DND-41 (cell line): Measurements from ENCODE around the gene MEF2C.
"Not testable (repeated sequence)": the region's sequence is repeated elsewhere in the genome, so short reads cannot be mapped to it uniquely, and the experiment has no call there.

Source experiments
- ATAC-seq: fragments of 200-7000 bp; cut with Tn5 transposase; 3 replicates; pipeline ENCODE4 v1.9.1; 2021; ENCODE audit warnings: low read depth; ENCODE audit not compliant: insufficient read depth
- DNase-seq: peaks from one replicate; pipeline ENCODE4 v3.0.0-alpha.2; 2020
- H2AFZ ChIP-seq: 2 replicates; pipeline ENCODE4 v1.6.0; 2012; ENCODE audit warnings: low read depth, low read length
- H3K27ac ChIP-seq: 2 replicates; pipeline ENCODE4 v1.5.1; 2012; ENCODE audit warnings: low read length, inconsistent platforms
- H3K27me3 ChIP-seq: fragments of 200-600 bp; sonication (generic); 2 replicates; pipeline ENCODE4 v1.6.0; 2012; ENCODE audit warnings: low read length, mild to moderate bottlenecking, inconsistent platforms; ENCODE audit not compliant: insufficient read depth, poor library complexity
- H3K36me3 ChIP-seq: 2 replicates; pipeline ENCODE4 v1.5.1; 2012; ENCODE audit warnings: low read length, inconsistent platforms; ENCODE audit not compliant: insufficient read depth
- H3K4me1 ChIP-seq: 2 replicates; pipeline ENCODE4 v1.5.1; 2012; ENCODE audit warnings: mild to moderate bottlenecking, low read length; ENCODE audit not compliant: insufficient read depth
- H3K4me2 ChIP-seq: 2 replicates; pipeline ENCODE4 v1.6.0; 2012; ENCODE audit warnings: mild to moderate bottlenecking, moderate library complexity, low read length, inconsistent platforms; ENCODE audit not compliant: insufficient read depth
- H3K4me3 ChIP-seq, 2 experiments: fragments of 200-600 bp in 1 of 2; shearing (Covaris generic) in 1 of 2; 2 replicates each; pipeline ENCODE4 v1.5.1; 2012 to 2016; ENCODE audit warnings: inconsistent platforms in 2 of 2, low read length in 2 of 2, mild to moderate bottlenecking in 2 of 2, low read depth in 1 of 2, moderate library complexity in 1 of 2
- H3K79me2 ChIP-seq: 2 replicates; pipeline ENCODE4 v1.6.0; 2012; ENCODE audit warnings: low read length, inconsistent platforms; ENCODE audit not compliant: insufficient read depth
- H3K9ac ChIP-seq: 2 replicates; pipeline ENCODE4 v1.6.0; 2012; ENCODE audit warnings: low read depth, mild to moderate bottlenecking, inconsistent platforms, low read length, moderate library complexity
- H3K9me3 ChIP-seq: 2 replicates; pipeline ENCODE4 v1.5.1; 2012; ENCODE audit warnings: low read length, moderate library complexity, mild to moderate bottlenecking, inconsistent platforms; ENCODE audit not compliant: insufficient read depth, severe bottlenecking
- H4K20me1 ChIP-seq: 2 replicates; pipeline ENCODE4 v1.6.0; 2012; ENCODE audit warnings: low read length; ENCODE audit not compliant: insufficient read depth
- EZH2 ChIP-seq: IDR thresholded peaks from 3 replicates; pipeline ENCODE4 v1.6.1; 2012; ENCODE audit warnings: borderline replicate concordance, low read depth, mild to moderate bottlenecking, moderate library complexity, low read length, inconsistent platforms; ENCODE audit not compliant: severe bottlenecking
- TF ChIP-seq, protein P1 (sequence below): IDR thresholded peaks from 2 replicates; pipeline ENCODE4 v1.5.1; 2012; ENCODE audit warnings: borderline replicate concordance, low read length, moderate library complexity, mild to moderate bottlenecking; ENCODE audit not compliant: poor library complexity, severe bottlenecking; ENCODE audit errors: extremely low read depth

Gene MEF2C

DNA sequence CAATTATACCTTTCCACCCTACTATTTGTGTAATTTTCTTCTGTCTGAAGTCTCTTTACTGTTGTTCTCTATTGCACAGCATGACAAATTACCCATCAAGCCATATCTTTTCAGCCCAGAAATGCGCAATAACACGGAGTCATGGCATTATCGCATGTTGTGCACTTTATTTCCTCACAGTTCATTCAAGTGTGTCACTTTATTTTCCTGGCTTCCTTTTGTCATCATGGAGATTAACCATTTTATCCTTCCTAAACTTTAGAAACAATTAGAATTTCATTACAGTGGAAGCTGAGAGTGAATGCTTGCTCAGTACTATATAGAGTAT is 41.3 kb upstream of the MEF2C start:
- H3K4me1 ChIP-seq: no peaks in the 10 kb centered on the region
- no peaks in the 10 kb centered on the region for H3K9me3 ChIP-seq
- no peak overlapping the region for H3K4me2 ChIP-seq
- H2AFZ ChIP-seq: no peak overlapping the region
- no peak overlapping the region for H3K9ac ChIP-seq
- H3K36me3 ChIP-seq: no peaks in the 10 kb centered on the region
- H3K27me3 ChIP-seq: no peaks in the 10 kb centered on the region
- H3K27ac ChIP-seq: no peak overlapping the region
- no peaks in the 10 kb centered on the region for H3K79me2 ChIP-seq
- no peak overlapping the region for H3K4me3 ChIP-seq
- DNase-seq (no peak), ATAC-seq (no peak)
- TF ChIP-seq, protein P1, sequence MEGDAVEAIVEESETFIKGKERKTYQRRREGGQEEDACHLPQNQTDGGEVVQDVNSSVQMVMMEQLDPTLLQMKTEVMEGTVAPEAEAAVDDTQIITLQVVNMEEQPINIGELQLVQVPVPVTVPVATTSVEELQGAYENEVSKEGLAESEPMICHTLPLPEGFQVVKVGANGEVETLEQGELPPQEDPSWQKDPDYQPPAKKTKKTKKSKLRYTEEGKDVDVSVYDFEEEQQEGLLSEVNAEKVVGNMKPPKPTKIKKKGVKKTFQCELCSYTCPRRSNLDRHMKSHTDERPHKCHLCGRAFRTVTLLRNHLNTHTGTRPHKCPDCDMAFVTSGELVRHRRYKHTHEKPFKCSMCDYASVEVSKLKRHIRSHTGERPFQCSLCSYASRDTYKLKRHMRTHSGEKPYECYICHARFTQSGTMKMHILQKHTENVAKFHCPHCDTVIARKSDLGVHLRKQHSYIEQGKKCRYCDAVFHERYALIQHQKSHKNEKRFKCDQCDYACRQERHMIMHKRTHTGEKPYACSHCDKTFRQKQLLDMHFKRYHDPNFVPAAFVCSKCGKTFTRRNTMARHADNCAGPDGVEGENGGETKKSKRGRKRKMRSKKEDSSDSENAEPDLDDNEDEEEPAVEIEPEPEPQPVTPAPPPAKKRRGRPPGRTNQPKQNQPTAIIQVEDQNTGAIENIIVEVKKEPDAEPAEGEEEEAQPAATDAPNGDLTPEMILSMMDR: no peak
- TF ChIP-seq EZH2: no peak
- H4K20me1 ChIP-seq: no peaks in the 10 kb centered on the region

DNA sequence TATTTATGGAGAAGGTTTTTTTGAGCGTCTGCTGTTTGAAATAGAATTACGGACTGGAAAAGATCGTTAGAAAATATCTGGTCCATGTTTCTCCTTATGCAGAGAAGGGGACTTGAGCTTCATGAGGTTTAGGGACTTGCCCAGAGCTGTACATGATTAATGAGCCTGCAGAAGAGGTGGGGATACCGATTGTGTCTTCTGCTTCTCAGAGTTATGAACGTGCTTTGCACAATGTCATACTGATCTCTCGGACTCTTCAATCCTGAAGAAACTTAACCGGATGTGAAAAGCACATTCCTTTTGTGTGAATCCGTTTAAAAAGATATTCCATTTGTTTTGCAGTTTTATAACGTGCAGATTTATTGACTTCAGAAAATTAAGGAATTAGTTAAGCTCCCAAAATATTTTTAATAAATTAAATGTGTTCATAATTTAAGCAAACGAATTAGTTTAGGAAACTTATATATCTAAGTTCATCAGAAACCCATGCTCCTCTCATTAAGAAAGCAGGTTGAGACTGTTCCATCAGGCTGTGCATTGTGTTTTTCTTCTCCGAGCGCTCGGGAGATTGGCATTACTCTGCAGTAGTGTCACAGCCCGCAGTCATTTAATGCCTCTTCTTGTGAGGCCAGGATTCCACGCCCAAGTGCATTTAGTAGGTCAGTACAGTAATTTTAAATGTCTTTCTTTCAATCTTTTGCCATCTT is 40.8 kb upstream of the MEF2C start:
- Histone ChIP-seq H3K9me3 (no peaks in the 10 kb centered on the region), H3K27me3 (no peaks in the 10 kb centered on the region), H3K79me2 (no peaks in the 10 kb centered on the region), H3K4me3 (no peak overlapping the region), H3K4me1 (no peaks in the 10 kb centered on the region), H3K9ac (no peak overlapping the region), H2AFZ (no peak overlapping the region), H3K27ac (no peak overlapping the region), H3K36me3 (no peaks in the 10 kb centered on the region), H4K20me1 (no peaks in the 10 kb centered on the region), H3K4me2 (no peak overlapping the region)
- ATAC-seq: no peak
- no peak for DNase-seq
- no peak for TF ChIP-seq EZH2
- TF ChIP-seq, protein P1: no peak

DNA sequence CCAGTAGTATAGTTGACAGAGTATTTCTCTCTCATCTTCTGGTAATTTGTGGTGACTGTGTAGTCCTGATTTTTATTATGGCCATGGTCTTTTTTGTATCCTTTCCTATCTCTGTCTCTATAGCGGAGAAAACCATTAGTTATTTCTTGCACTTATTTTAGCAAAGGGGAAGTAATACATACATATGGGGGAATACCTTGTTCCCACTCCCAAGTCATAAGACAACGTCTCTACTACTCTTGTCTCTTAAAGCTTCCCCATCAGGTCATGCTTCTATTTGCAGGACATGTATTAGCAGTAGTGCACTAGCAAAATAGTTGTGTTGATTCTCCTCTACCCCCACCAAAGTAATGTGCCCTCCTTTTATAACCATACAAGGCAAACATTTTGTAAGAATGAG is 29.8 kb upstream of the MEF2C start:
- H3K4me1 ChIP-seq, H3K4me2 ChIP-seq, H3K9me3 ChIP-seq, H3K27ac ChIP-seq, H3K36me3 ChIP-seq, H3K9ac ChIP-seq, H3K4me3 ChIP-seq, H3K27me3 ChIP-seq, H3K79me2 ChIP-seq, ATAC-seq, H4K20me1 ChIP-seq, DNase-seq, H2AFZ ChIP-seq: not testable (repeated sequence)

DNA sequence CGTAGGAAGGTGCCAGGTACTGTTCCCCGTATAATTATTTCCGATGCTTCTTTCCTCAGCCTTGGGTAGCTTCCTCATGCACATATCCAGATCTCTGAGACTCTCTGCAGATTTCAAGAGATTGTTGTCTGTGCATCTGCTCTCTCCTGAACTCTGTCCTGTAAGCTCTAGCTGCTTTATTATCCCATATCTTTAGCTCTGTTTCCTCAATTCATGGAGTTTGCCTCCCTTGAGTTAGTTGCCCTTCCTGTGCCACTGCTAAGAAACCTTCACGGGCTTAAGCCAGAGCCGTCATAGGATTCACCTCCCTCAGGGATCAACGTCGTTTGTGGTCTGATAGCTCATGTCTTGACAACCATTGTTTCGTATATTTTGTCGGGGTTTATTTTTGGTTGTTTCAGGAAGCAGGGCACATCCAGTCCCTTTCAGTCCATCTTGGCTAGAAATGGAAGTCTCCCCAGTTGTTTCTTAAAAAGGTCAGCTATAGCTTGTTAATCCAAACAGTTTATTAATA is 28.1 kb upstream of the MEF2C start:
- H3K9me3 ChIP-seq, H4K20me1 ChIP-seq, H3K36me3 ChIP-seq, H3K4me1 ChIP-seq, H3K9ac ChIP-seq, H3K4me3 ChIP-seq, H3K79me2 ChIP-seq, H3K27me3 ChIP-seq, H2AFZ ChIP-seq, H3K27ac ChIP-seq, ATAC-seq, H3K4me2 ChIP-seq, DNase-seq: not testable (repeated sequence)

DNA sequence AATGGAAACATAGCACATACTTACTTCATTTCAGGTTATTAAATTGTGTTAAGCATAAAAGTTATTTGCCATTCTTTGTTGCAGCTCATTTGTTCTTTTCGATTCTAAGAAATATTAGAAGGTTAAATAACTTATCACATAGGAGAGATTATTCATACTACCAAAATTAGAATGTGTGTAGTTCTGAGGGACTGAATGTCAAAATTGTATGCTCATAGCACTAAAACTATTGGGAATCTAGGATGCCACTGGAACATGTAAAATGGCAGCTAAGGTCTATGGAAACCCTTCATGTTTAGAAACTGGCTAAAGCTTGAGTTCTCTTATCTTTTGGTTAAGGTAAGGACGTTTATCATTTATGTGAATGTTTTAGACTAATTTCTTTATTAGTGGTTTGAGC is 21.5 kb upstream of the MEF2C start:
- not testable (repeated sequence) for DNase-seq, H4K20me1 ChIP-seq, H3K27me3 ChIP-seq, H3K36me3 ChIP-seq, H2AFZ ChIP-seq, H3K9ac ChIP-seq, H3K9me3 ChIP-seq, H3K4me1 ChIP-seq, H3K79me2 ChIP-seq, H3K4me2 ChIP-seq, H3K27ac ChIP-seq, ATAC-seq, H3K4me3 ChIP-seq

DNA sequence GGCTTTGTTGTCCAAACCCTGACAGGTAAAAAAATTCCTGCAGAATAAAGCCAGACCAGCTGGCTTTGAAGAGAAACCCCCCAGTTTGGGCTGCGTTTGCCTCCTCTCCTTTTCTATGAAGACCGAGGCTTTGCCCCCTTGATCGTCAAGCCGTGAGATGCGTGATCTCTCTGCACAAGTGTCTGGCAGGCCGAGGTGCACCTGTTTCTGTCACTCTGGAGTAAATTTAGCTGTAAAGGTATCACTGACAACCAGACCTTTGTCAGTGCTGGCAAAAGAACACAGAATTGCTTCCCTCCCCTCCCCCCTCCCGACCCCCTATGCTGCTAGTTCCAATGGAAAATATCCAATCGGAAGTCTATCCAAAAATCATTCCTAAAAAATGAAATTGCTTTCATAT is 21.0 kb upstream of the MEF2C start:
- H3K27ac ChIP-seq, H3K4me2 ChIP-seq, ATAC-seq, H2AFZ ChIP-seq, H3K4me1 ChIP-seq, H4K20me1 ChIP-seq, H3K27me3 ChIP-seq, H3K36me3 ChIP-seq, H3K79me2 ChIP-seq, H3K9ac ChIP-seq, H3K9me3 ChIP-seq, DNase-seq, H3K4me3 ChIP-seq: not testable (repeated sequence)

DNA sequence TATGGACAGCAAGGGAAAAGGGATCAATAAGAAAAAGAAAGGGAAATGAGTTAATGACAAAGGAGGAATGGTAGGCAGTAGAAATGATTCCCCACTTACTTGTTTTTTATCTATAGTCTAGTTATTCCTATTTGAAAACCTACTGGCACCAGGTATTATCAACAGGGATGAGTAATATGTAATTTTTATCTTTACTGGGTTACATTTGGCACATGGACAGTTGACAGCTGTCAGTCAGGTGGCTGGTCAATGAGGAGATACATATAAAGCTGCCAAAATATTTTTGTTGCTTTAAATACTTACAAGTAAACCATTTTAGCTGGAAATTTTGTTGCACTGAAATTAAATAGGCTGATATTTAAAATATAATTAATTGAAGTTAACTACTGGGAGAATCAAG is 18.1 kb upstream of the MEF2C start:
- not testable (repeated sequence) for H3K4me2 ChIP-seq, DNase-seq, H3K9ac ChIP-seq, H3K4me1 ChIP-seq, H3K36me3 ChIP-seq, ATAC-seq, H3K27ac ChIP-seq, H3K4me3 ChIP-seq, H3K9me3 ChIP-seq, H4K20me1 ChIP-seq, H3K79me2 ChIP-seq, H3K27me3 ChIP-seq, H2AFZ ChIP-seq
